HepG2 (cell line): ENCODE measurements around the gene AHCYL2. TPM values are rescaled to one million over a fixed set of nuclear protein-coding genes. Genes with fewer than 3 reads are reported as not detected.

Experiments used
- ATAC-seq: fragments of 200-7000 bp; cut with Tn5 transposase; 3 replicates; pipeline ENCODE4 v1.9.1; 2020; ENCODE audit warnings: mild to moderate bottlenecking, moderate library complexity
- BruUV-seq: library from RNA; stranded (reverse); fragments of 400-500 nt; replicated peaks from 2 replicates; lab custom pipeline; 2021; lab: Mats Ljungman, UMichigan
- CTCF ChIA-PET: fragments of 300-600 bp; formaldehyde crosslinking; extraction: SDS; loops from one replicate; lab custom pipeline; 2021; ENCODE audit warnings: low total read pairs, inconsistent platforms, low intra/inter-chr PET ratio; lab: Yijun Ruan, JAX
- POLR2A ChIA-PET: fragments of 350-600 bp; sonication (Branson Sonifier 250); formaldehyde crosslinking; loops from one replicate; lab custom pipeline; 2020; ENCODE audit warnings: antibody characterized with exemption, inconsistent platforms; lab: Yijun Ruan, JAX
- DNase-seq: peaks from one replicate; pipeline ENCODE4 v3.0.0-alpha.2; 2015; ENCODE audit warnings: low spot score
- FAIRE-seq: peaks from 3 replicates; lab custom pipeline; 2011; peaks lifted over from hg19 to GRCh38; lab: Jason Lieb, UNC
- H2AFZ ChIP-seq: one replicate; pipeline ENCODE4 v1.6.1; 2011; ENCODE audit warnings: low read length, inconsistent platforms
- H3K27ac ChIP-seq: fragments of 300-600 bp; 3 replicates; pipeline ENCODE4 v1.8.0; 2011; ENCODE audit warnings: mixed run types, mild to moderate bottlenecking, mixed read lengths, low read length, inconsistent platforms; ENCODE audit not compliant: insufficient read depth; ENCODE audit errors: extremely low read length
- H3K27me3 ChIP-seq, 2 experiments: fragments of 200-600 bp in 1 of 2; 2 replicates in 1 of 2; 3 replicates in 1 of 2; pipeline versions ENCODE4 v1.6.0 to v1.8.0; 2011; ENCODE audit warnings: low read length in 2 of 2, mild to moderate bottlenecking in 2 of 2, moderate library complexity in 2 of 2, inconsistent platforms in 1 of 2; ENCODE audit not compliant: insufficient read depth in 2 of 2, control insufficient read depth in 1 of 2
- H3K36me3 ChIP-seq, 2 experiments: fragments of 200-600 bp in 1 of 2; replicated peaks in 1 of 2; 2 replicates in 1 of 2; 3 replicates in 1 of 2; pipeline versions ENCODE4 v1.5.1 to v1.8.0; 2011; ENCODE audit warnings: low read length in 2 of 2, inconsistent platforms in 1 of 2; ENCODE audit not compliant: insufficient read depth in 2 of 2, control insufficient read depth in 1 of 2
- H3K4me1 ChIP-seq: 2 replicates; pipeline ENCODE4 v1.5.1; 2012; ENCODE audit warnings: low read length, inconsistent platforms; ENCODE audit not compliant: insufficient read depth
- H3K4me2 ChIP-seq: 2 replicates; pipeline ENCODE4 v1.6.0; 2011; ENCODE audit warnings: low read depth, low read length, inconsistent platforms
- H3K4me3 ChIP-seq, 3 experiments: fragments of 200-600 bp in 1 of 3; sonication (generic), shearing (Covaris generic) in 1 of 3; replicated peaks in 1 of 3; 2 replicates each; pipeline ENCODE4 v1.5.1; 2011 to 2016; ENCODE audit warnings: low read length in 3 of 3, inconsistent platforms in 2 of 3, low read depth in 2 of 3, mild to moderate bottlenecking in 2 of 3, control low read depth in 1 of 3, mixed read lengths in 1 of 3; ENCODE audit not compliant: insufficient read depth in 1 of 3
- H3K79me2 ChIP-seq: one replicate; pipeline ENCODE4 v1.6.1; 2011; ENCODE audit warnings: low read length, inconsistent platforms; ENCODE audit not compliant: insufficient read depth
- H3K9ac ChIP-seq: 2 replicates; pipeline ENCODE4 v1.6.0; 2011; ENCODE audit warnings: mild to moderate bottlenecking, low read depth, low read length, inconsistent platforms; ENCODE audit not compliant: insufficient read depth
- H3K9me3 ChIP-seq: 2 replicates; pipeline ENCODE4 v1.5.1; 2012; ENCODE audit warnings: mild to moderate bottlenecking, low read length
- H4K20me1 ChIP-seq: 2 replicates; pipeline ENCODE4 v1.6.0; 2011; ENCODE audit warnings: inconsistent platforms, mild to moderate bottlenecking, low read length, moderate library complexity; ENCODE audit not compliant: insufficient read depth
- ADNP ChIP-seq: sonication (generic); formaldehyde crosslinking; IDR thresholded peaks from 2 replicates; pipeline ENCODE4 v1.4.0; 2020; ENCODE audit warnings: missing genetic modification reagents
- AGO1 ChIP-seq: fragments of 200-400 bp; formaldehyde crosslinking; IDR thresholded peaks from 2 replicates; pipeline ENCODE4 v1.6.1; 2017; ENCODE audit warnings: mild to moderate bottlenecking, low read depth, low read length, moderate library complexity; ENCODE audit not compliant: poor library complexity, severe bottlenecking
- HOMEZ ChIP-seq: IDR thresholded peaks from 2 replicates; pipeline ENCODE4 v1.6.1; 2016; ENCODE audit warnings: low read depth
- MXD4 ChIP-seq: IDR thresholded peaks from 2 replicates; pipeline ENCODE4 v1.6.1; 2016; ENCODE audit warnings: mild to moderate bottlenecking, missing biosample characterization, missing genetic modification reagents
- ONECUT2 ChIP-seq: sonication (generic); formaldehyde crosslinking; IDR thresholded peaks from 2 replicates; pipeline ENCODE4 v1.4.0; 2020; ENCODE audit warnings: missing genetic modification reagents
- REXO4 ChIP-seq: sonication (generic); formaldehyde crosslinking; IDR thresholded peaks from 2 replicates; pipeline ENCODE4 v1.8.0; 2022; ENCODE audit warnings: missing genetic modification reagents, mild to moderate bottlenecking, borderline replicate concordance
- SOX6 ChIP-seq, 2 experiments: fragments of 450-650 bp in 1 of 2; sonication (generic) in 1 of 2; formaldehyde crosslinking in 1 of 2; IDR thresholded peaks; 2 replicates each; pipeline versions ENCODE4 v1.4.0 to v1.6.1; 2017 to 2020; ENCODE audit warnings: antibody characterized with exemption in 1 of 2, mild to moderate bottlenecking in 1 of 2, missing genetic modification reagents in 1 of 2
- TBL1XR1 ChIP-seq: fragments of 150-350 bp; IDR thresholded peaks from 2 replicates; pipeline ENCODE4 v1.6.1; 2014; ENCODE audit warnings: borderline replicate concordance, low read length; ENCODE audit not compliant: partially characterized antibody
- ZBTB40 ChIP-seq, 2 experiments: fragments of 450-650 bp in 1 of 2; sonication (generic) in 1 of 2; formaldehyde crosslinking in 1 of 2; IDR thresholded peaks; 2 replicates each; pipeline versions ENCODE4 v1.6.1 to v1.8.0; 2016 to 2022; ENCODE audit warnings: antibody characterized with exemption in 1 of 2, mild to moderate bottlenecking in 1 of 2, missing genetic modification reagents in 1 of 2
- ZNF205 ChIP-seq: IDR thresholded peaks from 2 replicates; pipeline ENCODE4 v1.6.1; 2018; ENCODE audit warnings: missing biosample characterization, missing genetic modification reagents
- ZNF639 ChIP-seq: conservative IDR thresholded peaks from 2 replicates; pipeline ENCODE4 v1.6.1; 2018; ENCODE audit warnings: missing genetic modification reagents
- WGBS: methylation state at CpG from one replicate; pipeline ENCODE4 v1.1.6; 2017; ENCODE audit warnings: low lambda C conversion rate; 5-methylcytosine and 5-hydroxymethylcytosine counted together
- in situ Hi-C: cut with HindIII; loops from 2 replicates; pipeline ENCODE4 v1.10.0; 2017; ENCODE audit warnings: low pct_unique_long_range_greater_than_20kb; ENCODE audit not compliant: extremely low pct_ligation_motif_present
- intact Hi-C: fragments of 100-400 bp; cut with micrococcal nuclease; formaldehyde crosslinking; loops from one replicate; pipeline ENCODE4 v1.10.0; 2022; ENCODE audit not compliant: unreplicated experiment
- polyA plus RNA-seq, 8 experiments: library from polyadenylated mRNA; depleted of rRNA in 3 of 8; stranded (reverse) in 7 of 8; unstranded in 1 of 8; fragments of >200 nt; fragmentation: Illumina TruSeq in 4 of 8; extraction: Trizol in 4 of 8; gene quantifications; 2 replicates each; pipeline versions ENCODE4 v1.2.1 to v1.2.3, GENCODE V29; 2011 to 2016; ENCODE audit warnings: low read depth in 4 of 8, missing spikeins in 1 of 8, mixed read lengths in 1 of 8; ENCODE audit not compliant: insufficient read depth in 1 of 8
- total RNA-seq, 5 experiments: library from RNA; depleted of rRNA; stranded (reverse); fragments of >200 nt; fragmentation: Illumina TruSeq; extraction: Trizol; gene quantifications; 2 replicates each; pipeline ENCODE4 v1.2.3, GENCODE V29; 2016; ENCODE audit warnings: low read depth in 1 of 5

Gene AHCYL2
- total and polyA plus RNA-seq, 2 of the 13 experiments (the other 11 are each of a cell fraction or from before 2014, with no cell fraction given), result 9.5 to 14.7 TPM

DNA sequence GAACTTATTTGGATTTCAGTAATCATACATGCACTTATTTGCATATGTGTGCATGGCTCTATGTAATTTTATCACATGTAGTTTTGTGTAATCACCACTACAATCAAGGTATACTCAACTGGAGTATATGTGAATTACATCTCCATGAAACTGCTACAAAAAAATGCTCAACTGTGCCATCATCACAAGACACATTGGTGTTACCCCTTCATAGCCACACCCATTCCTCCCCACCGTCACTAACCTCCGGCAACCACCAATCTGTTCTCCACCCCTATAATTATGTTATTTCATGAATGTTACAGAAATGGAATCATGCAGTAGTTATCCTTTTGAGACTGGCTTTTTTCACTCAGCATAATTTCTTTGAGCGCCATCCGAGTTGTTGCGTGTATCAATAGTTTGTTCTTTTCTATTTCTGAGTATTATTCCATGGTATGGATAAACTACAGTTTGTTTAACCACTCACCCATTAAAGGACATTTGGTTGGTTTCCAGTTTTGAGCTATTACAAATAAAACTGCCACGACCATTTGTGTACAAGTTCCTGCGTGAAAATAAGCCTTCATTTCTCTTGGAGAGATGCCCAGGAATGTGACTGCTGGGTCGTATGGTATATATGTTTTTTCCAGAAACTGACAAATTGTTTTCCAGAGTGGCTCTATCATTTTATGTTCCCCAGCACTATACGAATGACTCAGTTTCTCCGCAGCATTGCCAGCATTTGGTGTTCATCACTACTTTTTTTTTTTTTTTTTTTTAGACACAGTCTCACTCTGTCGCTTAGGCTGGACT, 47.7 kb upstream of the AHCYL2 start:
- intact Hi-C loops (no loop called here), in situ Hi-C loops (no loop called here)
- H3K4me1 ChIP-seq, result peaks cover 8% of the 10 kb centered on the region
- no peaks in the 10 kb centered on the region for H3K79me2 ChIP-seq
- 0 out of 5 replicates have a peak, but pooled peaks cover 0 to 1% of the 10 kb centered on the region in 2 experiments for H3K27me3 ChIP-seq
- DNase-seq (no peak), FAIRE-seq (no peak), ATAC-seq (no peak)
- H3K4me3 ChIP-seq, result no peak overlapping the region
- no peaks in the 10 kb centered on the region for H3K36me3 ChIP-seq
- no peaks in the 10 kb centered on the region for H4K20me1 ChIP-seq
- no TSS peak for BruUV-seq
- H3K9ac ChIP-seq, result no peak overlapping the region
- H3K4me2 ChIP-seq, result no peak overlapping the region
- H3K9me3 ChIP-seq, result no peaks in the 10 kb centered on the region
- WGBS, result 52% methylated on average over 11 of the region's 11 CpGs
- CTCF ChIA-PET, result no interaction called here
- no peak overlapping the region for H2AFZ ChIP-seq
- no peak overlapping the region for H3K27ac ChIP-seq
- POLR2A ChIA-PET, result interaction anchor here (0.7 kb wide), 1 partner anchor 12 kb away, joined by 3 read pairs; the partner anchor contains the start of gene SMO
- TF ChIP-seq REXO4 (no peak), ADNP (no peak), MXD4 (CRISPR knock-in tag) (no peak), ZBTB40 (IDR thresholded peaks at IDR 0.05) (no peak), ZBTB40 (CRISPR knock-in tag; IDR thresholded peaks at IDR 0.05) (no peak), ZNF639 (no peak), HOMEZ (CRISPR knock-in tag) (no peak), ONECUT2 (CRISPR knock-in tag) (no peak), TBL1XR1 (no peak), AGO1 (no peak), ZNF205 (CRISPR knock-in tag) (no peak), SOX6 (IDR thresholded peaks at IDR 0.05) (no peak), SOX6 (CRISPR knock-in tag; IDR thresholded peaks at IDR 0.05) (no peak)
